ENCODE results near the gene SH3BP4.

The SH3BP4 gene

GRCh38 chr2:234967201-234967869, 15.5 kb downstream of the SH3BP4 start:
- no peak for FAIRE-seq

- FAIRE-seq: no peak
Measured at GRCh38 chr2:234967870-234968208, 16.0 kb downstream of the SH3BP4 start.

GRCh38 chr2:234968631-234969305, 17.0 kb downstream of the SH3BP4 start:
- peak; percentile 54 for FAIRE-seq

- no peak for FAIRE-seq
Measured at GRCh38 chr2:234969306-234970098, 17.7 kb downstream of the SH3BP4 start.

GRCh38 chr2:234970099-234970440, 18.3 kb downstream of the SH3BP4 start:
- no peak for FAIRE-seq

GRCh38 chr2:234970477-234970882, 18.7 kb downstream of the SH3BP4 start:
- FAIRE-seq: peak; percentile 96

- no peak for FAIRE-seq
Measured at GRCh38 chr2:234971496-234971895, 19.7 kb downstream of the SH3BP4 start.

- no peak for FAIRE-seq
Measured at GRCh38 chr2:234973008-234973407, 21.2 kb downstream of the SH3BP4 start.

- no peak for FAIRE-seq
Measured at GRCh38 chr2:234974501-234975385, 22.9 kb downstream of the SH3BP4 start.

- no peak for FAIRE-seq
Measured at GRCh38 chr2:234975611-234976010, 23.8 kb downstream of the SH3BP4 start.

GRCh38 chr2:234976479-234977227, 24.8 kb downstream of the SH3BP4 start:
- FAIRE-seq: no peak

- FAIRE-seq: no peak
Measured at GRCh38 chr2:234977228-234977679, 25.4 kb downstream of the SH3BP4 start.

- no peak for FAIRE-seq
Measured at GRCh38 chr2:234978466-234979203, 26.8 kb downstream of the SH3BP4 start.

GRCh38 chr2:234979204-234980167, 27.7 kb downstream of the SH3BP4 start:
- FAIRE-seq: no peak

GRCh38 chr2:234980451-234981187, 28.8 kb downstream of the SH3BP4 start:
- FAIRE-seq: no peak

- peak; percentile 96 for FAIRE-seq
Measured at GRCh38 chr2:234981197-234982095, 29.6 kb downstream of the SH3BP4 start.

- FAIRE-seq: no peak
Measured at GRCh38 chr2:234982096-234982834, 30.4 kb downstream of the SH3BP4 start.

All from G401.6 (cell line).